Left cardiac atrium (tissue), 4 donors: ENCODE results near the gene GPR132. TPM values are rescaled to one million over a fixed set of nuclear protein-coding genes. Genes with fewer than 3 reads are reported as not detected.
A peak's percentile ranks its signal among the peaks of the same experiment; 100 is the strongest.
"Not testable (repeated sequence)": the region's sequence is repeated elsewhere in the genome, so short reads cannot be mapped to it uniquely, and the experiment has no call there.

Experiments used
- ATAC-seq, 2 donors: fragments of 200-7000 bp; cut with Tn5 transposase; one replicate each; pipeline ENCODE4 v1.9.1; 2020; ENCODE audit warnings: mild to moderate bottlenecking in 2 of 2, moderate library complexity in 2 of 2
- DNase-seq: peaks from one replicate; pipeline ENCODE4 v3.0.0-alpha.2; 2020
- intact Hi-C, 2 donors: fragments of 100-400 bp; cut with DNase I; formaldehyde crosslinking; loops; one replicate each; pipeline versions ENCODE4 v1.14.1 to v1.15.1; 2022 to 2023
- total RNA-seq, 2 donors: library from RNA; stranded (reverse); fragmentation: NEBNext Ultra II Directional; extraction: Animal tissue kit (Norgen Biotek cat#: 25700); gene quantifications; one replicate each; pipeline ENCODE4 v1.2.1, GENCODE V29; 2021
- donor health status: DM: no; HTN: yes; CAD: no.
- donor health status: DM: no; HTN: yes; CAD: no; lungs with severe emphysema.
- donor health status: DM: yes; HTN: yes; CAD: no.
- donor health status: Dilated cardiomyopathy.

The GPR132 gene
- total RNA-seq, 2 donors from 2014 or later = 1.1 to 2.1 TPM

- intact Hi-C loops = no loop called here
- DNase-seq = peak; percentile 21
- no peak for ATAC-seq
Measured at GRCh38 chr14:105067140-105067968, 2.1 kb upstream of the GPR132 start.

GRCh38 chr14:105066240-105067071, 1.2 kb upstream of the GPR132 start:
- intact Hi-C loops = no loop called here
- ATAC-seq (no peak), DNase-seq (no peak)

GRCh38 chr14:105064721-105065143, 498 bp downstream of the GPR132 start:
- DNase-seq = no peak
- intact Hi-C loops = no loop called here
- peak in 1 of 2 donors; percentile 18 for ATAC-seq

GRCh38 chr14:105064001-105064400, 1.2 kb downstream of the GPR132 start:
- ATAC-seq (no peak), DNase-seq (no peak)
- intact Hi-C loops = no loop called here

- DNase-seq, ATAC-seq, intact Hi-C loops: not testable (repeated sequence)
Measured at GRCh38 chr14:105063506-105063905, 1.7 kb downstream of the GPR132 start.

- intact Hi-C loops = no loop called here
- ATAC-seq (no peak), DNase-seq (no peak)
Measured at GRCh38 chr14:105063056-105063455, 2.2 kb downstream of the GPR132 start.

- DNase-seq (no peak), ATAC-seq (no peak)
- intact Hi-C loops = no loop called here
Measured at GRCh38 chr14:105062048-105062433, 3.2 kb downstream of the GPR132 start.

GRCh38 chr14:105061428-105062047, 3.7 kb downstream of the GPR132 start:
- intact Hi-C loops = no loop called here
- peak; percentile 5 to 44 for ATAC-seq
- DNase-seq = peak; percentile 62

- ATAC-seq (peak; percentile 32 to 34), DNase-seq (no peak)
- intact Hi-C loops = no loop called here
Measured at GRCh38 chr14:105060751-105061427, 4.3 kb downstream of the GPR132 start.

- no peak for DNase-seq
- no peak for ATAC-seq
- intact Hi-C loops = no loop called here
Measured at GRCh38 chr14:105059925-105060565, 5.2 kb downstream of the GPR132 start.

GRCh38 chr14:105059035-105059924, 6.0 kb downstream of the GPR132 start:
- no peak for DNase-seq
- intact Hi-C loops = no loop called here
- ATAC-seq = no peak

- intact Hi-C loops = no loop called here
- DNase-seq = no peak
- ATAC-seq = no peak
Measured at GRCh38 chr14:105058521-105059034, 6.7 kb downstream of the GPR132 start.

- ATAC-seq (no peak), DNase-seq (no peak)
Measured at GRCh38 chr14:105056303-105056831, 8.9 kb downstream of the GPR132 start.

GRCh38 chr14:105055736-105056302, 9.4 kb downstream of the GPR132 start:
- intact Hi-C loops = no loop called here
- no peak for DNase-seq
- no peak for ATAC-seq

More at GRCh38 chr14:105056303-105056831, 8.9 kb downstream of the GPR132 start:
- intact Hi-C loops = no loop called here

- no peak for DNase-seq
Measured at GRCh38 chr14:105055334-105055733, 9.9 kb downstream of the GPR132 start.

GRCh38 chr14:105053996-105054395, 11.2 kb downstream of the GPR132 start:
- ATAC-seq (no peak), DNase-seq (no peak)
- intact Hi-C loops = no loop called here

More at GRCh38 chr14:105055334-105055733, 9.9 kb downstream of the GPR132 start:
- intact Hi-C loops = no loop called here
- no peak for ATAC-seq

GRCh38 chr14:105053421-105053820, 11.8 kb downstream of the GPR132 start:
- intact Hi-C loops = no loop called here
- DNase-seq (no peak), ATAC-seq (no peak)
